Liver (tissue), 3 donors: ENCODE measurements around the gene KNG1.

Experiments
- CTCF ChIP-seq: fragments of 150-350 bp; IDR thresholded peaks from 2 replicates; pipeline ENCODE4 v1.5.1; 2017; ENCODE audit warnings: improper control_type of control experiment, low read depth, low read length; ENCODE audit not compliant: missing input control
- HNF4A ChIP-seq, 2 donors: conservative IDR thresholded peaks; 2 replicates each; pipeline ENCODE4 v1.6.1; 2016; ENCODE audit warnings: antibody characterized with exemption in 2 of 2, mild to moderate bottlenecking in 2 of 2
- HNF4G ChIP-seq: IDR thresholded peaks from 2 replicates; pipeline ENCODE4 v1.6.1; 2016; ENCODE audit warnings: antibody characterized with exemption
- MAX ChIP-seq: IDR thresholded peaks from 2 replicates; pipeline ENCODE4 v1.6.1; 2016; ENCODE audit warnings: antibody characterized with exemption
- RAD21 ChIP-seq, 2 donors: IDR thresholded peaks; 2 replicates each; pipeline ENCODE4 v1.6.1; 2016; ENCODE audit warnings: antibody characterized with exemption in 2 of 2, mild to moderate bottlenecking in 2 of 2
- REST ChIP-seq: IDR thresholded peaks from 2 replicates; pipeline ENCODE4 v1.6.1; 2016; ENCODE audit warnings: antibody characterized with exemption, mild to moderate bottlenecking
- RXRA ChIP-seq, 2 donors: IDR thresholded peaks; 2 replicates each; pipeline ENCODE4 v1.6.1; 2017 to 2018; ENCODE audit warnings: antibody characterized with exemption in 2 of 2, mild to moderate bottlenecking in 1 of 2
- TAF1 ChIP-seq: conservative IDR thresholded peaks from 2 replicates; pipeline ENCODE4 v1.6.1; 2016; ENCODE audit warnings: antibody characterized with exemption, mild to moderate bottlenecking
- YY1 ChIP-seq: IDR thresholded peaks from 2 replicates; pipeline ENCODE4 v1.6.1; 2016; ENCODE audit warnings: antibody characterized with exemption, mild to moderate bottlenecking
- ZBTB33 ChIP-seq: IDR thresholded peaks from 2 replicates; pipeline ENCODE4 v1.6.1; 2016; ENCODE audit warnings: antibody characterized with exemption
- donor health status: healthy.
- donor health status: healthy.

- TF ChIP-seq CTCF = no peak
- TF ChIP-seq ZBTB33 = no peak
- TF ChIP-seq TAF1 = no peak
- TF ChIP-seq HNF4G = no peak
- TF ChIP-seq REST = no peak
- TF ChIP-seq MAX = no peak
- no peak for TF ChIP-seq HNF4A (conservative IDR thresholded peaks at IDR 0.05)
- TF ChIP-seq RAD21 (IDR thresholded peaks at IDR 0.05) = no peak
- TF ChIP-seq RXRA (IDR thresholded peaks at IDR 0.05) = no peak
- no peak for TF ChIP-seq YY1
Observed at GRCh38 chr3:186697510-186697909, 19.6 kb upstream of the KNG1 start.
